Endothelial cell of umbilical vein (primary cell): ENCODE measurements around the gene CLDN3.

ENCODE experiments used
- EZH2 ChIP-seq: IDR thresholded peaks from 2 replicates; pipeline ENCODE4 v1.6.1; 2012; ENCODE audit warnings: borderline replicate concordance, low read depth, mild to moderate bottlenecking, moderate library complexity, low read length, inconsistent platforms; ENCODE audit not compliant: severe bottlenecking
- FOS ChIP-seq: IDR thresholded peaks from 2 replicates; pipeline ENCODE4 v1.6.1; 2011; ENCODE audit warnings: mild to moderate bottlenecking, low read length, moderate library complexity, borderline replicate concordance; ENCODE audit not compliant: insufficient read depth
- POLR2A ChIP-seq: IDR thresholded peaks from 2 replicates; pipeline ENCODE4 v1.6.1; 2012; ENCODE audit warnings: low read depth, mild to moderate bottlenecking, control low read depth, low read length
- TF ChIP-seq, protein P1 (sequence below), 2 donors: IDR thresholded peaks; 1 replicate in 1 of 2; 2 replicates in 1 of 2; pipeline ENCODE4 v1.5.1; 2011; ENCODE audit warnings: low read length in 2 of 2, mild to moderate bottlenecking in 2 of 2, moderate library complexity in 2 of 2, control low read depth in 1 of 2, inconsistent platforms in 1 of 2, low read depth in 1 of 2; ENCODE audit not compliant: insufficient read depth in 1 of 2; ENCODE audit errors: extremely low read depth in 1 of 2

- TF ChIP-seq, protein P1, sequence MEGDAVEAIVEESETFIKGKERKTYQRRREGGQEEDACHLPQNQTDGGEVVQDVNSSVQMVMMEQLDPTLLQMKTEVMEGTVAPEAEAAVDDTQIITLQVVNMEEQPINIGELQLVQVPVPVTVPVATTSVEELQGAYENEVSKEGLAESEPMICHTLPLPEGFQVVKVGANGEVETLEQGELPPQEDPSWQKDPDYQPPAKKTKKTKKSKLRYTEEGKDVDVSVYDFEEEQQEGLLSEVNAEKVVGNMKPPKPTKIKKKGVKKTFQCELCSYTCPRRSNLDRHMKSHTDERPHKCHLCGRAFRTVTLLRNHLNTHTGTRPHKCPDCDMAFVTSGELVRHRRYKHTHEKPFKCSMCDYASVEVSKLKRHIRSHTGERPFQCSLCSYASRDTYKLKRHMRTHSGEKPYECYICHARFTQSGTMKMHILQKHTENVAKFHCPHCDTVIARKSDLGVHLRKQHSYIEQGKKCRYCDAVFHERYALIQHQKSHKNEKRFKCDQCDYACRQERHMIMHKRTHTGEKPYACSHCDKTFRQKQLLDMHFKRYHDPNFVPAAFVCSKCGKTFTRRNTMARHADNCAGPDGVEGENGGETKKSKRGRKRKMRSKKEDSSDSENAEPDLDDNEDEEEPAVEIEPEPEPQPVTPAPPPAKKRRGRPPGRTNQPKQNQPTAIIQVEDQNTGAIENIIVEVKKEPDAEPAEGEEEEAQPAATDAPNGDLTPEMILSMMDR (IDR thresholded peaks at IDR 0.05; ENCODE audit: extremely low read depth in 1 of 2, insufficient read depth in 1 of 2, low read depth in 1 of 2, low read length in 2 of 2) = no peak
- TF ChIP-seq POLR2A (no peak), FOS (no peak), EZH2 (no peak)
These were observed 50.3 kb downstream of the CLDN3 start for GRCh38 chr7:73719806-73720169.
